ENCODE measurements around the gene PLS3.

GRCh38 chrX:115696039-115696438 lies 135.1 kb downstream of the PLS3 start:
- TF ChIP-seq POLR2A (IDR thresholded peaks at IDR 0.05) (no peak), CTCF (IDR thresholded peaks at IDR 0.05) (no peak)
